PC-3 (cell line): ENCODE results near the gene C1QL3.

Experiments used
- EZH2 ChIP-seq: fragments of 300-600 bp; sonication (generic); IDR thresholded peaks from one replicate; pipeline ENCODE4 v1.6.1; 2017; ENCODE audit warnings: antibody characterized with exemption, mild to moderate bottlenecking, low read length; ENCODE audit not compliant: unreplicated experiment
- EZH2phosphoT487 ChIP-seq: fragments of 300-600 bp; sonication (generic); IDR thresholded peaks from 2 replicates; pipeline ENCODE4 v1.6.1; 2018; ENCODE audit warnings: mild to moderate bottlenecking, antibody characterized with exemption, low read length, borderline replicate concordance
- TF ChIP-seq, protein P1 (sequence below): fragments of 300-600 bp; sonication (generic); conservative IDR thresholded peaks from 2 replicates; pipeline ENCODE4 v1.5.1; 2017; ENCODE audit warnings: antibody characterized with exemption, low read depth, mild to moderate bottlenecking, low read length

GRCh38 chr10:16566202-16566805 is 44.6 kb upstream of the C1QL3 start:
- TF ChIP-seq, protein P1, sequence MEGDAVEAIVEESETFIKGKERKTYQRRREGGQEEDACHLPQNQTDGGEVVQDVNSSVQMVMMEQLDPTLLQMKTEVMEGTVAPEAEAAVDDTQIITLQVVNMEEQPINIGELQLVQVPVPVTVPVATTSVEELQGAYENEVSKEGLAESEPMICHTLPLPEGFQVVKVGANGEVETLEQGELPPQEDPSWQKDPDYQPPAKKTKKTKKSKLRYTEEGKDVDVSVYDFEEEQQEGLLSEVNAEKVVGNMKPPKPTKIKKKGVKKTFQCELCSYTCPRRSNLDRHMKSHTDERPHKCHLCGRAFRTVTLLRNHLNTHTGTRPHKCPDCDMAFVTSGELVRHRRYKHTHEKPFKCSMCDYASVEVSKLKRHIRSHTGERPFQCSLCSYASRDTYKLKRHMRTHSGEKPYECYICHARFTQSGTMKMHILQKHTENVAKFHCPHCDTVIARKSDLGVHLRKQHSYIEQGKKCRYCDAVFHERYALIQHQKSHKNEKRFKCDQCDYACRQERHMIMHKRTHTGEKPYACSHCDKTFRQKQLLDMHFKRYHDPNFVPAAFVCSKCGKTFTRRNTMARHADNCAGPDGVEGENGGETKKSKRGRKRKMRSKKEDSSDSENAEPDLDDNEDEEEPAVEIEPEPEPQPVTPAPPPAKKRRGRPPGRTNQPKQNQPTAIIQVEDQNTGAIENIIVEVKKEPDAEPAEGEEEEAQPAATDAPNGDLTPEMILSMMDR, result no peak
- no peak for TF ChIP-seq EZH2
- TF ChIP-seq EZH2phosphoT487, result no peak
